Measurements from ENCODE around the gene AVEN. TPM values are rescaled to one million over a fixed set of nuclear protein-coding genes. Genes with fewer than 3 reads are reported as not detected.

Gene AVEN
- total RNA-seq, 4 donors from 2014 or later = 7.7 to 12.9 (median 10.1) TPM

DNA sequence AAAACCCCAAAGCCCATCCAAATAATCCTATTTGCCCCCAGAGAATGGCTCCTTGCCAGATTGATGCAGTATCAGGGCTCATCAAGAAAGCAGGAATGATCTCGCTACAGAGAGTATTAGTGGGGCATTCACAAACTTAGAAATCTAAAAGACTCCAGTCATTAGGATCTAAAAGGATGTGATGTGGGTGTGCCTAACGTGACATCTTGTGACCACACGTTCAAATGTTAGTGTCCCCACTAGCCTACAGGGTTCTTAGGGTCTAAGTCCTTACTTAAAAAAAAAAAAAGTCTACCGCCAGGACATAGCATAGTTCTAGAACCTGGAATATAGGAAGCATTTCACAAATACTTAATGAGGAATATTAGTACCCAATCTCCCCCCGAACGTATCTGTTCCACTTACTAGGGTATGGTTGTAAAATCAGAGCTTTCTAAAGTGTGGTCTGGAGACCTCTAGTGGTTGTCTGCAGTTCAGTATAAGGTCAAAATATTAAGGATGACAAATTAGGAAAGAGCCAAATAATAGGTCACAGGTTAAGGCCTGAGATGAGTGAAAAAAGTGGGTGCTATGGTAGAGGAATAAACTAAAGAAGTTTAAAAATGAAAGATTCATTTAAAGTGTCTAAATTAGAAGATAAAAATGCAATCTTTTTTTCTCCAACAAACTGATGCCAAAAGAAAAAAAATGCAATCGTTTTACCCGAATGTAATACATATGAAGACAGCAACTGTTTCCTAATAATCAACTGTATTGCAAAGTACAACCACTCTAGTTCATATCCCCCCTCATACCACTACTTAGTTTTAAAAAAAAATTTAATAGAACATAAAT lies 75.0 kb downstream of the AVEN start:
- TF ChIP-seq, protein P1, sequence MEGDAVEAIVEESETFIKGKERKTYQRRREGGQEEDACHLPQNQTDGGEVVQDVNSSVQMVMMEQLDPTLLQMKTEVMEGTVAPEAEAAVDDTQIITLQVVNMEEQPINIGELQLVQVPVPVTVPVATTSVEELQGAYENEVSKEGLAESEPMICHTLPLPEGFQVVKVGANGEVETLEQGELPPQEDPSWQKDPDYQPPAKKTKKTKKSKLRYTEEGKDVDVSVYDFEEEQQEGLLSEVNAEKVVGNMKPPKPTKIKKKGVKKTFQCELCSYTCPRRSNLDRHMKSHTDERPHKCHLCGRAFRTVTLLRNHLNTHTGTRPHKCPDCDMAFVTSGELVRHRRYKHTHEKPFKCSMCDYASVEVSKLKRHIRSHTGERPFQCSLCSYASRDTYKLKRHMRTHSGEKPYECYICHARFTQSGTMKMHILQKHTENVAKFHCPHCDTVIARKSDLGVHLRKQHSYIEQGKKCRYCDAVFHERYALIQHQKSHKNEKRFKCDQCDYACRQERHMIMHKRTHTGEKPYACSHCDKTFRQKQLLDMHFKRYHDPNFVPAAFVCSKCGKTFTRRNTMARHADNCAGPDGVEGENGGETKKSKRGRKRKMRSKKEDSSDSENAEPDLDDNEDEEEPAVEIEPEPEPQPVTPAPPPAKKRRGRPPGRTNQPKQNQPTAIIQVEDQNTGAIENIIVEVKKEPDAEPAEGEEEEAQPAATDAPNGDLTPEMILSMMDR (IDR thresholded peaks at IDR 0.05) = peak in 5 of 6 experiments; percentile 10 to 71 (median 60)
- no peak for TF ChIP-seq POLR2A (IDR thresholded peaks at IDR 0.05)
- Histone ChIP-seq H3K4me1 (no peaks in the 10 kb centered on the region), H3K27me3 (no peaks in the 10 kb centered on the region), H3K9me3 (no peaks in the 10 kb centered on the region), H3K4me3 (replicated peaks in 1 of 3) (no peak overlapping the region), H3K36me3 (no peaks in the 10 kb centered on the region), H3K27ac (no peak overlapping the region)
- 61 to 63% methylated on average over 8 of the region's 8 CpGs for WGBS, 2 donors
- intact Hi-C loops (cut with DNase I) = loop anchor here (10.0 kb wide), 1 partner anchor 229 kb away; no protein-coding TSS in a partner anchor
- no peak for DNase-seq

DNA sequence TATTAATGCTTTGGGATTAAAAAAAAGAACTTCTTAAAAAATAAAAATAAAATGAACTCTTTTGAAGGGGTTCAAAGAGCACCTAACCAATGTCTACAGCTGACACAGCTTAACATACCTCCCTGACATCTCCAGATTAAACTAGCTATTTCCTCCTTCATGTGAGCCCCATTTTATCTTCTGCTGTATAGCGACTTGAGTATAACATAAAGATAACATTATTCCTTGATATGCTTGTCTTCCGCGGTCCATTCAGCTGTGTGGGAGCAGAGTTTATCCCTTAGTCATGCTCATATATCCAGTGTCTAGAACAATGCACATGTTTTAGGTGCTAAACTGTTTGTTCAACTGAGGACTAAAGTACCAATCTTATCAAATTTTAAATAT lies 78.5 kb downstream of the AVEN start:
- no peaks in the 10 kb centered on the region for H3K9me3 ChIP-seq
- no peak for TF ChIP-seq POLR2A (IDR thresholded peaks at IDR 0.05)
- TF ChIP-seq, protein P1 (IDR thresholded peaks at IDR 0.05) = no peak
- 93 to 95% methylated on average over 3 of the region's 3 CpGs for WGBS, 2 donors

DNA sequence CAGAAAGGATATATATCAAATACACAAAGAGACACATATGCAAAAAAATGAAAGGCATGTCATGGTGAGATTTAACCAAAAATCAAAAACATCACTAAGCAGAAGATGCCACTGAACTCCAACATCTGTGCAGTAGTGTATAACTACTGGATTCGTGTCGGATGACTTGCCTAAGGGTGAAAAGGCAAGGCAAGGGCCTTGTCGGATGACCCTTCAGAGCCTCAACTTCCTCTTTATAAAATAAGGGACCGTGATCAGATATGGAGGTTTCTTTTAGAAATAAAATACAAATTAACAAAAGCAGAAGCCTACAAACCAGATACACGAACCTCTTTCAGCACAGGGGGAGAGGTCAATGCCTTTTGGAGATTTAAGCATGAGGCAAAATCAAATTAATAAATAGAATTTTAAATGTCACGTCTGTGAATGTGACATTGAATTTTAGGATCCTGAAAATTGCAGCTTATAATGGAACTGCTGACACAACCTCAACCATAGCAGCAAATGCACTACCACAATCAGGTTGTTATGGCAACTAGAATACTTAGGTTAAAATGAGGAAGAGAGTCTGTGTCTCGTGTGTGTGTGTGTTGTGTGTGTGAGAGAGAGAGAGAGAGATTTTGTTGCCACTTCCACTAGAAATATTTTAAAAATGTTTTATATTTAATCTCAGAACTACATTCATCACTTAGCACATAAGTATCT lies 79.0 kb downstream of the AVEN start:
- 90 to 94% methylated on average over 7 of the region's 7 CpGs for WGBS, 2 donors
- no peaks in the 10 kb centered on the region for H3K9me3 ChIP-seq
- DNase-seq = no peak
- intact Hi-C loops (cut with DNase I) = loop anchor here (10.0 kb wide), 1 partner anchor 225 kb away; no protein-coding TSS in a partner anchor
- H3K36me3 ChIP-seq = no peaks in the 10 kb centered on the region
- no peak overlapping the region for H3K4me3 ChIP-seq (replicated peaks in 1 of 3)
- no peaks in the 10 kb centered on the region for H3K27me3 ChIP-seq
- H3K27ac ChIP-seq = no peak overlapping the region
- H3K4me1 ChIP-seq = no peaks in the 10 kb centered on the region
- TF ChIP-seq, protein P1 (IDR thresholded peaks at IDR 0.05) = no peak
- TF ChIP-seq POLR2A (IDR thresholded peaks at IDR 0.05) = no peak

More for the DNA sequence above, 78.5 kb downstream of the AVEN start:
- intact Hi-C loops (cut with DNase I) = loop anchor here (10.0 kb wide), 1 partner anchor 226 kb away; no protein-coding TSS in a partner anchor
- Histone ChIP-seq H3K27me3 (no peaks in the 10 kb centered on the region), H3K4me1 (no peaks in the 10 kb centered on the region), H3K27ac (no peak overlapping the region), H3K4me3 (replicated peaks in 1 of 3) (no peak overlapping the region), H3K36me3 (no peaks in the 10 kb centered on the region)
- DNase-seq = no peak

DNA sequence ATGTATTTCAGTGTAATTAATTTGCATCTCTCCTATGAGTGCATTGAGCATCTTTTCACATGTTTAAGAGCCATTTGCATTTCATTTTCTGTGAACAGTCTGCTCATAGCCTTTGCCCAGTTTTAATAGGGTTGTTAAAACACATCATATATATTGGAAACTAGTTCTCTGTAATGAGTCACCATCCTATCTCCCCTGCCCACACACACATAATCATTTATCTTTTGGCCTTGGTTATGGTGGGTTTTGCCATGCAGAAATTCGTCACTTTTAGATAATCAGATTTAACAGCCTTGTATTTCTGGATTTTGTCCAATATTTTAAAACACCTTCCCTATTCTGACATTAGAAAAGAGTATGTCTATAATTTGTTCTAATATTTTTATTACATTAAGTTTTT lies 82.6 kb downstream of the AVEN start:
- WGBS, 2 donors = 72 to 79% methylated on average over 1 of the region's 1 CpG
- TF ChIP-seq POLR2A (IDR thresholded peaks at IDR 0.05) = no peak
- TF ChIP-seq, protein P1 (IDR thresholded peaks at IDR 0.05) = no peak
- no peaks in the 10 kb centered on the region for H3K36me3 ChIP-seq
- H3K4me1 ChIP-seq = no peaks in the 10 kb centered on the region
- no peak overlapping the region for H3K27ac ChIP-seq
- no peaks in the 10 kb centered on the region for H3K27me3 ChIP-seq
- no peak overlapping the region for H3K4me3 ChIP-seq (replicated peaks in 1 of 3)
- no peaks in the 10 kb centered on the region for H3K9me3 ChIP-seq
- DNase-seq = no peak
- intact Hi-C loops (cut with DNase I) = no loop called here

DNA sequence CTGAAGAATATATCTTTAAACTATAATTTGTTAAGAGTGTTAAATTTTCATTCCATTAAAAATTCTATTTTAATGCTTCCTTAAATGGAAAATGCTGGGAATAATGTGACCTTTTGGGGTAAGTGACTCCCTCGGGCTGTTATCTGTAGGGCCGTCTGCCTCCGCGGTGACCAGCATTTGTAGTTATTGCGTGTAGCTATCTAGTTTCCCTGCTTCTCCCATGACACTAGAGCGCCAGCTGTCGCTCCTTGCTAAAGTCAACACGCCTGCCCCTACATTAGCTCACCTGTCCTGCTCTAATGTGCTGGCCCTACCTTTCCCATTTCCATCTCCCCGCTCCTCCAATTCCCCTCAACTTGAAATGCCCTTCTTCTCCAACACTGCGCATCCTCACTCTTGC lies 83.1 kb downstream of the AVEN start:
- TF ChIP-seq, protein P1 (IDR thresholded peaks at IDR 0.05) = no peak

More for the DNA sequence above, 83.1 kb downstream of the AVEN start:
- H3K4me3 ChIP-seq (replicated peaks in 1 of 3) = no peak overlapping the region
- 81 to 83% methylated on average over 10 of the region's 10 CpGs for WGBS, 2 donors
- no peaks in the 10 kb centered on the region for H3K4me1 ChIP-seq
- intact Hi-C loops (cut with DNase I) = no loop called here
- no peaks in the 10 kb centered on the region for H3K9me3 ChIP-seq
- H3K36me3 ChIP-seq = no peaks in the 10 kb centered on the region
- H3K27ac ChIP-seq = no peak overlapping the region
- no peaks in the 10 kb centered on the region for H3K27me3 ChIP-seq
- DNase-seq = no peak

Measured in thyroid gland (tissue), 4 donors.